NCI-H82 (cell line): ENCODE results near the gene CCDC188.
A peak's percentile ranks its signal among the peaks of the same experiment; 100 is the strongest.

Experiments used
- DNase-seq: peaks from one replicate; lab custom pipeline; 2025; lab: John Stamatoyannopoulos, UW

CCDC188 gene

GRCh38 chr22:20184501-20185165, 33.8 kb upstream of the CCDC188 start:
- no peak for DNase-seq

GRCh38 chr22:20183823-20184222, 33.0 kb upstream of the CCDC188 start:
- DNase-seq, result no peak

GRCh38 chr22:20183101-20183500, 32.2 kb upstream of the CCDC188 start:
- DNase-seq, result no peak

- no peak for DNase-seq
Measured at GRCh38 chr22:20182365-20182764, 31.5 kb upstream of the CCDC188 start.

GRCh38 chr22:20181884-20182236, 31.0 kb upstream of the CCDC188 start:
- no peak for DNase-seq

- DNase-seq, result no peak
Measured at GRCh38 chr22:20181194-20181883, 30.5 kb upstream of the CCDC188 start.

- DNase-seq, result no peak
Measured at GRCh38 chr22:20180640-20181039, 29.8 kb upstream of the CCDC188 start.

DNA sequence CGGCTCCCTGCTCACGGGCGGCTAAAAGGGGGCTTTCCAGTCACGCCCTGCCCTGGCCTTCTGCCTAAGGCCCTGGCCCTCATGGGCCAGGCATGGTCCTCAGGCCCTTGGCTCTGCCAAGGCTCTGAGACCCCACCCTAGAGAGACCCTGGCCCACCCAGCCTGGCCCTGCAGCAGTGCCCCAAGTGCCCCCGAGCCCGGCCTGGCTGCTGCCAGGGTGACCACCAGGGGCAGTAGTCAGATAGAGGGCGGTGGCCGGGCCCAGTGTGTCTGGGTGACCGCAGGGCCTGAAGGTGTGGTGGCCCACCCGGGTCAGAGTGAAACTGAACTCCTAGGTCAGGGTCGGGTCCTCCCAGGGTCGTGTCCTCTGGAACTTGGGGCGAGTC, 29.4 kb upstream of the CCDC188 start:
- DNase-seq, result no peak

DNA sequence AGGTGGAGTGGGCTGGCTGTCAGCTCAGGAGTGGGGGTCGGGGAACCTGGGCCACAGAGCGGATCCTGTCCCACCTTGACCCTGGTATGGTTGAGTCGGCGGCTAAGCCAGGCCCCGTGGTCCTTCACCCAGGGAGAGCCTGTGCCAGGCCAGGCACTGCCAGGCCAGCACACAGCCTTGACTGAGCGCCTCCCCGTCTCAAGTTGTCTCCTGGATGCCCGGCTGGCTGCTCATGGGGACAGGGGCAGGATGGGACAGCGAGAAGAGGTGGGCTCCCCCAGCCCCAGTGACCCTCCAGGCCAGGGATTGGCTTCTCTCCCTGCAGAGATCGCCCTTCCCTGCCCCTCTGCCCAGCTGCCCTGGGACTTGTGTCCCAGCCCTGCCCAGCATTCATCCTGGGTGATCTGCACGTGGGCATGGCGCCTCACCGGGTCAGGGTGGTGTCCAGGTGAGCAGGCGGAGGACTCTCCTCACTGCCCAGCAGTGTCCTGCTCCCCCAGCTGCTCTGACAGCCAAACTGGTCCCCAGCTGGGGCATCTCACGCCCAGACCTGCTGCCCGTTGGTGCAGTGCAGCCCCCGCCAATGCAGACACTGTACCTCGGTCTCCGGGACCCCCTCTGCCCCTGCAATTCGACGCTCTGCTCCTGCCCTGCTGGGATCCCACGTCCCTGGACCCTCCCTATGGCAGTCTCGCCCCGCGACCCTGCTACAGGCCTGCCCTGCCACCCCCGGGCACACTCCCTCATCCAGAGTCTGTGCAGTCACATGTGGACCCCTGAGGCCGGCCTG, 28.8 kb upstream of the CCDC188 start:
- no peak for DNase-seq

DNA sequence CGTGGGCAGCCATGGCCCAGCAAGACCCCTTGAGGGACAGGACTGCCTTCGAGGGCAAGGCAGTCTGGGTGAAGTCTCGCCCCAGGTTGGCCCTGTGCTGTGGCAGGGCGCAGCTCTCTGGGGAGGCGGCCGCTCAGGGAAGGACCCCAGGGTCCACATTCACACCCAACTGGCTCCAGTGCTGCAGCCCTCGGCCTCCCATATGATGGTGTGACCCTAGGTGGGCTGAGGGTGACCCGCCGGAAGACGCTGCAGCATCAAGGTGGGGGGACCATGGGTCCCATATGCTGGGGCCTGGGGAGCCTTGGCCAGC, 28.0 kb upstream of the CCDC188 start:
- no peak for DNase-seq

GRCh38 chr22:20178075-20178914, 27.4 kb upstream of the CCDC188 start:
- DNase-seq, result no peak

GRCh38 chr22:20177217-20177911, 26.5 kb upstream of the CCDC188 start:
- no peak for DNase-seq

- no peak for DNase-seq
Measured at GRCh38 chr22:20176421-20177085, 25.7 kb upstream of the CCDC188 start.

DNA sequence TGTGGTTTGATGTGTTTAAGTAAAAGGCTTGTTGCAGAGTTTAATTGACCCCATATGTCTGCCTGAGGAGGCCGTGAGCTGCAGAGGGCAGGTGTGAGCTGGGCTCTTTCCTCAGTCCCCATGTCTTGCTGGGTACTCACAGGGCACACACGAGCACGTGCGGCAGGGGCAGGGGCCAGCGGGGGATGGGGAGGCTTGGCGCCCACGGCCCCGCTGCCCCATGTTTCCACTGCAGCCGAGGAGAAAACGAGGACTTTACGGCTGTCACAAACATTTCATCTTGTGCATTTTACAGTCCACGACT, 24.7 kb upstream of the CCDC188 start:
- DNase-seq, result peak; percentile 20

DNA sequence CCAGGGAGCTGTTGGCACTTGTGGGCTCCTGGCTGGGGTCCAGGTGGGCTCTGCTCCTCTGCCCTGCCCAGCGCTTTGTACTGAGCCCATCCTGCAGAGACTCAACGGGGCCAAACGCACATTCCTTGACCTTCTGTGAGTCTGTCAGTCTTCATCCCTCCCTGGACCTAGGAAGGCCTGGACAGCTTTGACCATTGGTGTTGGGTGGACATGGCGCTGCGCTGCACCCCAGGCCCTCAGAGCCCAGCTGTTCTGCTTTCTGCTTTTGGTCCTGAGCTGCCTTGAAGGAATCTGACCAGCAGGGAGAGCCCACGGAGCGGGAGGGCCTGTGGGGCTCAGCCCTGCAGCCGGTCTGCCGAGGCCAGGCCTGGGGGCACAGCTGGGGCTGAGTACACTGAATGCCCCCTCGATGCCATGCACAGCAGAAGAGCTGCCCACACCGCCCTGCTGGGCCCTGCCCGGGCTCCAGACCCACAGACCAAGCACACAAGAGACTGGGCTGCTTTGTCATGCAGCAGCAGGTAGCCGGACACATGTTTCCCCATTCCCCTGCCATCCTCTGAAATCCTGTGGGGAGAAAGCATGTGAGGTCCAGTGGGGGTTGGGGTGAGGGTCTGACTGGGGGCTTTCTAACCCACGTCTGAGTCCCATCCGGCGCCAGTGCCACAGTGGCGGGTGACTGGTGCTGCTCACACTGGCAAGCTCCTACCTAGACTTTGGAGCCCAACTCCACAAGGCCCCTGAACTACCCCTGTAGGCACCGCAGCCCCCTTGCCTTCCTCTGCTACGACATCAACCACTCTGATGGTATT, 24.1 kb upstream of the CCDC188 start:
- DNase-seq, result peak; percentile 59

- peak; percentile 82 for DNase-seq
Measured at GRCh38 chr22:20173772-20174171, 22.9 kb upstream of the CCDC188 start.

DNA sequence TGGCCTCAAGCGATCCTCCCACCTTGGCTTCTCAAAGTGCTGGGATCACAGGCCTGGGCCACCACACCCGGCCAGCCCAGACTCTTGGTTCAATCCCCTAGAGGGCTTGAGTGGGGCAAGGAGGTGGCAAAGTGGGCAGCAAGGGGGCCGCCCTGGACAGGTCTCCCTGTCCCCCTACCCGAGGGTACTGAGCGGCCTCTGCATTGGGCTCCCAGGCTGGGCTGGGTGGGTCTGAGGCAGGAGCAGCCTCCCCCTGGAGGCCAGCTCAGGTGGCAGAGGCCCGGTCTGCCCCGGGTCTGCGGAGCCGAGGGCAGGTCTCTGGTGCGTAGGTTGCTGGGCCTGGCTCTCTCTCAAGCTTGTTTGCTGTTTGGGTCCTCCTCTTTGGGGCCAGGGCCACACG, 22.4 kb upstream of the CCDC188 start:
- DNase-seq, result no peak

- DNase-seq, result no peak
Measured at GRCh38 chr22:20172141-20172613, 21.3 kb upstream of the CCDC188 start.

- no peak for DNase-seq
Measured at GRCh38 chr22:20171288-20172140, 20.7 kb upstream of the CCDC188 start.

DNA sequence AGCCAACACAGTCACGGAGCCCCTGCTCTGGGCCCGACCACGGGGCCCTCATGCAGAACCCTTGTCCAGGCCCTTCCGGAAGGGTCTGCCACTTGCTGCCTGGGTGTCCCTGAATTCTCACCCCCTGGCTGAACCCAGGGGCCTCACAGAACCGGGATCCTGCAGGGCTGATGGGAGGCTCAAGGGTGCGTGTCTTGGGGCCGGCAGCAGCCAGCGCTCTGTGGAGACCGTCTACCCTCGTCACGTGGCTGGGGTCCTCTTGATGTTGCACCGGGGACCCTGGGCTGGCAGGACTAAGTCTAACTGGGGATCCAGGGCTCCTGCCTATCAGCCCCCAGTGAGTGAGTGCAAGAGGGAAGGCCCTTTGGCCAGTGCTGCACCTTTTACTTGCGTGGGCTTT, 19.3 kb upstream of the CCDC188 start:
- no peak for DNase-seq
